HepG2 (cell line): Measurements from ENCODE around the gene INA. TPM values are rescaled to one million over a fixed set of nuclear protein-coding genes. Genes with fewer than 3 reads are reported as not detected.

ENCODE experiments used
- ATAC-seq: fragments of 200-7000 bp; cut with Tn5 transposase; 3 replicates; pipeline ENCODE4 v1.9.1; 2020; ENCODE audit warnings: mild to moderate bottlenecking, moderate library complexity
- BruUV-seq: library from RNA; stranded (reverse); fragments of 400-500 nt; replicated peaks from 2 replicates; lab custom pipeline; 2021; lab: Mats Ljungman, UMichigan
- CTCF ChIA-PET: fragments of 300-600 bp; formaldehyde crosslinking; extraction: SDS; loops from one replicate; lab custom pipeline; 2021; ENCODE audit warnings: low total read pairs, inconsistent platforms, low intra/inter-chr PET ratio; lab: Yijun Ruan, JAX
- POLR2A ChIA-PET: fragments of 350-600 bp; sonication (Branson Sonifier 250); formaldehyde crosslinking; loops from one replicate; lab custom pipeline; 2020; ENCODE audit warnings: antibody characterized with exemption, inconsistent platforms; lab: Yijun Ruan, JAX
- DNase-seq: peaks from one replicate; pipeline ENCODE4 v3.0.0-alpha.2; 2015; ENCODE audit warnings: low spot score
- FAIRE-seq: peaks from 3 replicates; lab custom pipeline; 2011; peaks lifted over from hg19 to GRCh38; lab: Jason Lieb, UNC
- H2AFZ ChIP-seq: one replicate; pipeline ENCODE4 v1.6.1; 2011; ENCODE audit warnings: low read length, inconsistent platforms
- H3K27ac ChIP-seq: fragments of 300-600 bp; 3 replicates; pipeline ENCODE4 v1.8.0; 2011; ENCODE audit warnings: mixed run types, mild to moderate bottlenecking, mixed read lengths, low read length, inconsistent platforms; ENCODE audit not compliant: insufficient read depth; ENCODE audit errors: extremely low read length
- H3K27me3 ChIP-seq, 2 experiments: fragments of 200-600 bp in 1 of 2; 2 replicates in 1 of 2; 3 replicates in 1 of 2; pipeline versions ENCODE4 v1.6.0 to v1.8.0; 2011; ENCODE audit warnings: low read length in 2 of 2, mild to moderate bottlenecking in 2 of 2, moderate library complexity in 2 of 2, inconsistent platforms in 1 of 2; ENCODE audit not compliant: insufficient read depth in 2 of 2, control insufficient read depth in 1 of 2
- H3K36me3 ChIP-seq, 2 experiments: fragments of 200-600 bp in 1 of 2; replicated peaks in 1 of 2; 2 replicates in 1 of 2; 3 replicates in 1 of 2; pipeline versions ENCODE4 v1.5.1 to v1.8.0; 2011; ENCODE audit warnings: low read length in 2 of 2, inconsistent platforms in 1 of 2; ENCODE audit not compliant: insufficient read depth in 2 of 2, control insufficient read depth in 1 of 2
- H3K4me1 ChIP-seq: 2 replicates; pipeline ENCODE4 v1.5.1; 2012; ENCODE audit warnings: low read length, inconsistent platforms; ENCODE audit not compliant: insufficient read depth
- H3K4me2 ChIP-seq: 2 replicates; pipeline ENCODE4 v1.6.0; 2011; ENCODE audit warnings: low read depth, low read length, inconsistent platforms
- H3K4me3 ChIP-seq, 3 experiments: fragments of 200-600 bp in 1 of 3; sonication (generic), shearing (Covaris generic) in 1 of 3; replicated peaks in 1 of 3; 2 replicates each; pipeline ENCODE4 v1.5.1; 2011 to 2016; ENCODE audit warnings: low read length in 3 of 3, inconsistent platforms in 2 of 3, low read depth in 2 of 3, mild to moderate bottlenecking in 2 of 3, control low read depth in 1 of 3, mixed read lengths in 1 of 3; ENCODE audit not compliant: insufficient read depth in 1 of 3
- H3K79me2 ChIP-seq: one replicate; pipeline ENCODE4 v1.6.1; 2011; ENCODE audit warnings: low read length, inconsistent platforms; ENCODE audit not compliant: insufficient read depth
- H3K9ac ChIP-seq: 2 replicates; pipeline ENCODE4 v1.6.0; 2011; ENCODE audit warnings: mild to moderate bottlenecking, low read depth, low read length, inconsistent platforms; ENCODE audit not compliant: insufficient read depth
- H3K9me3 ChIP-seq: 2 replicates; pipeline ENCODE4 v1.5.1; 2012; ENCODE audit warnings: mild to moderate bottlenecking, low read length
- H4K20me1 ChIP-seq: 2 replicates; pipeline ENCODE4 v1.6.0; 2011; ENCODE audit warnings: inconsistent platforms, mild to moderate bottlenecking, low read length, moderate library complexity; ENCODE audit not compliant: insufficient read depth
- ARNT ChIP-seq: fragments of 450-650 bp; IDR thresholded peaks from 2 replicates; pipeline ENCODE4 v1.6.1; 2017
- CCDC6 ChIP-seq: sonication (generic); formaldehyde crosslinking; IDR thresholded peaks from 2 replicates; pipeline ENCODE4 v1.8.1; 2022; ENCODE audit warnings: mild to moderate bottlenecking, missing genetic modification reagents, moderate library complexity
- CHCHD3 ChIP-seq: sonication (generic); formaldehyde crosslinking; IDR thresholded peaks from 2 replicates; pipeline ENCODE4 v1.8.0; 2022; ENCODE audit warnings: mild to moderate bottlenecking, missing genetic modification reagents, moderate library complexity
- FOXK2 ChIP-seq: fragments of 450-650 bp; IDR thresholded peaks from 2 replicates; pipeline ENCODE4 v1.6.1; 2016
- KLF13 ChIP-seq: sonication (generic); formaldehyde crosslinking; IDR thresholded peaks from 2 replicates; pipeline ENCODE4 v1.4.0; 2020; ENCODE audit warnings: mild to moderate bottlenecking, missing genetic modification reagents
- MEIS2 ChIP-seq: sonication (generic); formaldehyde crosslinking; IDR thresholded peaks from 2 replicates; pipeline ENCODE4 v1.9.0; 2021; ENCODE audit warnings: mild to moderate bottlenecking, missing genetic modification reagents
- MXI1 ChIP-seq: IDR thresholded peaks from 3 replicates; pipeline ENCODE4 v1.6.1; 2012; ENCODE audit warnings: low read depth, low read length, inconsistent platforms, borderline replicate concordance
- NR2F2 ChIP-seq: IDR thresholded peaks from 2 replicates; pipeline ENCODE4 v1.6.1; 2012; ENCODE audit warnings: low read depth, inconsistent platforms, borderline replicate concordance
- SMAD9 ChIP-seq: sonication (generic); formaldehyde crosslinking; IDR thresholded peaks from 2 replicates; pipeline ENCODE4 v1.5.1; 2020; ENCODE audit warnings: mild to moderate bottlenecking, missing genetic modification reagents
- TOE1 ChIP-seq: sonication (generic); formaldehyde crosslinking; IDR thresholded peaks from 2 replicates; pipeline ENCODE4 v1.4.0; 2020; ENCODE audit warnings: mild to moderate bottlenecking, missing genetic modification reagents
- TP53 ChIP-seq: sonication (generic); formaldehyde crosslinking; conservative IDR thresholded peaks from 2 replicates; pipeline ENCODE4 v1.4.0; 2020; ENCODE audit warnings: missing genetic modification reagents
- ZNF446 ChIP-seq: sonication (generic); formaldehyde crosslinking; IDR thresholded peaks from 2 replicates; pipeline ENCODE4 v1.5.0; 2020; ENCODE audit warnings: mild to moderate bottlenecking, missing genetic modification reagents
- WGBS: methylation state at CpG from one replicate; pipeline ENCODE4 v1.1.6; 2017; ENCODE audit warnings: low lambda C conversion rate; 5-methylcytosine and 5-hydroxymethylcytosine counted together
- in situ Hi-C: cut with HindIII; loops from 2 replicates; pipeline ENCODE4 v1.10.0; 2017; ENCODE audit warnings: low pct_unique_long_range_greater_than_20kb; ENCODE audit not compliant: extremely low pct_ligation_motif_present
- intact Hi-C: fragments of 100-400 bp; cut with micrococcal nuclease; formaldehyde crosslinking; loops from one replicate; pipeline ENCODE4 v1.10.0; 2022; ENCODE audit not compliant: unreplicated experiment
- polyA plus RNA-seq, 8 experiments: library from polyadenylated mRNA; depleted of rRNA in 3 of 8; stranded (reverse) in 7 of 8; unstranded in 1 of 8; fragments of >200 nt; fragmentation: Illumina TruSeq in 4 of 8; extraction: Trizol in 4 of 8; gene quantifications; 2 replicates each; pipeline versions ENCODE4 v1.2.1 to v1.2.3, GENCODE V29; 2011 to 2016; ENCODE audit warnings: low read depth in 4 of 8, missing spikeins in 1 of 8, mixed read lengths in 1 of 8; ENCODE audit not compliant: insufficient read depth in 1 of 8
- total RNA-seq, 5 experiments: library from RNA; depleted of rRNA; stranded (reverse); fragments of >200 nt; fragmentation: Illumina TruSeq; extraction: Trizol; gene quantifications; 2 replicates each; pipeline ENCODE4 v1.2.3, GENCODE V29; 2016; ENCODE audit warnings: low read depth in 1 of 5
- TF ChIP-seq, protein P1 (sequence below): sonication (generic); formaldehyde crosslinking; IDR thresholded peaks from 2 replicates; pipeline ENCODE4 v1.5.0; 2020; ENCODE audit warnings: mild to moderate bottlenecking, missing genetic modification reagents
- TF ChIP-seq, protein P2 (sequence below): sonication (generic); formaldehyde crosslinking; IDR thresholded peaks from 2 replicates; pipeline ENCODE4 v1.4.0; 2020; ENCODE audit warnings: missing genetic modification reagents
- TF ChIP-seq, protein P3 (sequence below): fragments of 450-650 bp; IDR thresholded peaks from 2 replicates; pipeline ENCODE4 v1.6.1; 2016
- TF ChIP-seq, protein P4 (sequence below): sonication (generic); formaldehyde crosslinking; IDR thresholded peaks from 2 replicates; pipeline ENCODE4 v1.9.0; 2022; ENCODE audit warnings: missing genetic modification reagents, mild to moderate bottlenecking, borderline replicate concordance
- TF ChIP-seq, protein P5 (sequence below): IDR thresholded peaks from 2 replicates; pipeline ENCODE4 v1.6.1; 2016
- TF ChIP-seq, protein P6 (sequence below): sonication (generic); formaldehyde crosslinking; IDR thresholded peaks from 2 replicates; pipeline ENCODE4 v1.4.0; 2020; ENCODE audit warnings: missing genetic modification reagents

The INA gene
- total and polyA plus RNA-seq, 2 of the 13 experiments (the other 11 are each of a cell fraction or from before 2014, with no cell fraction given): 0.04 to 0.13 TPM

DNA sequence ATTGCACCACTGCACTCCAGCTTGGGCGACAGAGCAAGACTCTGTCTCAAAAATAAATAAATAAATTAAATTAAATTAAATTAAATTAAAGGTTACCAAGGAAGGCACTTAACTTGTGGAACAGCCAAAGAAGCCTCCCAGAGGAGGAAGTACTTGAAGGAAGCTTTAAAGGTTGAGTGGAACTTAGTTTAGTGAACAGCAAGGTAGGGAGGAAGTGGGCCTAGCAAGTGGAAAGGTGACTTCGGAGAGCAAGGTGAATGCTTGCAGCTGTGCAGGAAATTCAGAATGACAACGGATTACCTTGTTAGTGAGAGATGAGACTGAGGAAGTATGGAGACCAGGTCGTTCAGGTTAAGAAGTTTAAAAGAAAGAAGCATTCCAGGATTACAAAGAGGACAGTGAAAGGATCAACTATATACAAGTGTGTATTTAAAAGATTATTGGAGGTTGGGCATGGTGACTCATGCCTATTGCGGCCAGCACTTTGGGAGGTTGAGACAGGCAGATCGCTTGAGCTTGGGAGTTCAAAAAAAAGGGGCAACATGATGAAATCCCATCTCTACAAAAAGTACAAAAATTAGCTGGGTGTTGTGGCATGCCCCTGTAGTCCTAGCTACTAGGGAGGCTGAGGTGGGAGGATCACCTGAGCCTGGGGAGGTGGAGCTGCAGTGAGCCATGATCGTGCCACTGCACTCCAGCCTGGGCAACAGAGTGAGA is 44.0 kb upstream of the INA start:
- POLR2A ChIA-PET: interaction anchor here (0.6 to 6.3 kb wide), 5 partner anchors 8 to 79 kb away, joined by 3 to 65 read pairs (median 10); partner anchors contain the start of gene NT5C2
- Histone ChIP-seq H3K4me3 (peak overlapping the region in 2 of 3 experiments; percentile 25 to 37; a peak in 3 of 6 replicates), H3K4me2 (peak overlapping the region; percentile 86), H2AFZ (peak overlapping the region; percentile 5), H3K9ac (peak overlapping the region; percentile 52), H4K20me1 (no peaks in the 10 kb centered on the region), H3K9me3 (no peaks in the 10 kb centered on the region), H3K27ac (peak overlapping the region; percentile 72), H3K36me3 (no peaks in the 10 kb centered on the region), H3K79me2 (no peaks in the 10 kb centered on the region), H3K4me1 (peaks cover 67% of the 10 kb centered on the region), H3K27me3 (no peaks in the 10 kb centered on the region)
- CTCF ChIA-PET: no interaction called here
- intact Hi-C loops: loop anchor here (2.0 kb wide), 1 partner anchor 40 kb away; the partner anchor contains the start of gene NT5C2
- WGBS: 6% methylated on average over 7 of the region's 7 CpGs
- ATAC-seq (peak; percentile 33), FAIRE-seq (peak; percentile 81), DNase-seq (peak; percentile 88)
- TSS peak; percentile 68 for BruUV-seq
- in situ Hi-C loops: no loop called here
- TF ChIP-seq, protein P1, sequence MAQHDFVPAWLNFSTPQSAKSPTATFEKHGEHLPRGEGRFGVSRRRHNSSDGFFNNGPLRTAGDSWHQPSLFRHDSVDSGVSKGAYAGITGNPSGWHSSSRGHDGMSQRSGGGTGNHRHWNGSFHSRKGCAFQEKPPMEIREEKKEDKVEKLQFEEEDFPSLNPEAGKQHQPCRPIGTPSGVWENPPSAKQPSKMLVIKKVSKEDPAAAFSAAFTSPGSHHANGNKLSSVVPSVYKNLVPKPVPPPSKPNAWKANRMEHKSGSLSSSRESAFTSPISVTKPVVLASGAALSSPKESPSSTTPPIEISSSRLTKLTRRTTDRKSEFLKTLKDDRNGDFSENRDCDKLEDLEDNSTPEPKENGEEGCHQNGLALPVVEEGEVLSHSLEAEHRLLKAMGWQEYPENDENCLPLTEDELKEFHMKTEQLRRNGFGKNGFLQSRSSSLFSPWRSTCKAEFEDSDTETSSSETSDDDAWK (CRISPR knock-in tag): no peak
- TF ChIP-seq MEIS2 (no peak), FOXK2 (no peak), CHCHD3 (CRISPR knock-in tag) (no peak), ARNT (no peak), ZNF446 (CRISPR knock-in tag) (no peak), TP53 (CRISPR knock-in tag) (no peak), TOE1 (no peak), MXI1 (no peak), KLF13 (no peak), NR2F2 (no peak), CCDC6 (CRISPR knock-in tag) (no peak), SMAD9 (CRISPR knock-in tag) (no peak)
- TF ChIP-seq, protein P2, sequence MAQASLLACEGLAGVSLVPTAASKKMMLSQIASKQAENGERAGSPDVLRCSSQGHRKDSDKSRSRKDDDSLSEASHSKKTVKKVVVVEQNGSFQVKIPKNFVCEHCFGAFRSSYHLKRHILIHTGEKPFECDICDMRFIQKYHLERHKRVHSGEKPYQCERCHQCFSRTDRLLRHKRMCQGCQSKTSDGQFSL (CRISPR knock-in tag): no peak
- TF ChIP-seq, protein P3, sequence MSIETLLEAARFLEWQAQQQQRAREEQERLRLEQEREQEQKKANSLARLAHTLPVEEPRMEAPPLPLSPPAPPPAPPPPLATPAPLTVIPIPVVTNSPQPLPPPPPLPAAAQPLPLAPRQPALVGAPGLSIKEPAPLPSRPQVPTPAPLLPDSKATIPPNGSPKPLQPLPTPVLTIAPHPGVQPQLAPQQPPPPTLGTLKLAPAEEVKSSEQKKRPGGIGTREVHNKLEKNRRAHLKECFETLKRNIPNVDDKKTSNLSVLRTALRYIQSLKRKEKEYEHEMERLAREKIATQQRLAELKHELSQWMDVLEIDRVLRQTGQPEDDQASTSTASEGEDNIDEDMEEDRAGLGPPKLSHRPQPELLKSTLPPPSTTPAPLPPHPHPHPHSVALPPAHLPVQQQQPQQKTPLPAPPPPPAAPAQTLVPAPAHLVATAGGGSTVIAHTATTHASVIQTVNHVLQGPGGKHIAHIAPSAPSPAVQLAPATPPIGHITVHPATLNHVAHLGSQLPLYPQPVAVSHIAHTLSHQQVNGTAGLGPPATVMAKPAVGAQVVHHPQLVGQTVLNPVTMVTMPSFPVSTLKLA: no peak
- TF ChIP-seq, protein P4, sequence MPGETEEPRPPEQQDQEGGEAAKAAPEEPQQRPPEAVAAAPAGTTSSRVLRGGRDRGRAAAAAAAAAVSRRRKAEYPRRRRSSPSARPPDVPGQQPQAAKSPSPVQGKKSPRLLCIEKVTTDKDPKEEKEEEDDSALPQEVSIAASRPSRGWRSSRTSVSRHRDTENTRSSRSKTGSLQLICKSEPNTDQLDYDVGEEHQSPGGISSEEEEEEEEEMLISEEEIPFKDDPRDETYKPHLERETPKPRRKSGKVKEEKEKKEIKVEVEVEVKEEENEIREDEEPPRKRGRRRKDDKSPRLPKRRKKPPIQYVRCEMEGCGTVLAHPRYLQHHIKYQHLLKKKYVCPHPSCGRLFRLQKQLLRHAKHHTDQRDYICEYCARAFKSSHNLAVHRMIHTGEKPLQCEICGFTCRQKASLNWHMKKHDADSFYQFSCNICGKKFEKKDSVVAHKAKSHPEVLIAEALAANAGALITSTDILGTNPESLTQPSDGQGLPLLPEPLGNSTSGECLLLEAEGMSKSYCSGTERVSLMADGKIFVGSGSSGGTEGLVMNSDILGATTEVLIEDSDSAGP (CRISPR knock-in tag): no peak
- TF ChIP-seq, protein P5, sequence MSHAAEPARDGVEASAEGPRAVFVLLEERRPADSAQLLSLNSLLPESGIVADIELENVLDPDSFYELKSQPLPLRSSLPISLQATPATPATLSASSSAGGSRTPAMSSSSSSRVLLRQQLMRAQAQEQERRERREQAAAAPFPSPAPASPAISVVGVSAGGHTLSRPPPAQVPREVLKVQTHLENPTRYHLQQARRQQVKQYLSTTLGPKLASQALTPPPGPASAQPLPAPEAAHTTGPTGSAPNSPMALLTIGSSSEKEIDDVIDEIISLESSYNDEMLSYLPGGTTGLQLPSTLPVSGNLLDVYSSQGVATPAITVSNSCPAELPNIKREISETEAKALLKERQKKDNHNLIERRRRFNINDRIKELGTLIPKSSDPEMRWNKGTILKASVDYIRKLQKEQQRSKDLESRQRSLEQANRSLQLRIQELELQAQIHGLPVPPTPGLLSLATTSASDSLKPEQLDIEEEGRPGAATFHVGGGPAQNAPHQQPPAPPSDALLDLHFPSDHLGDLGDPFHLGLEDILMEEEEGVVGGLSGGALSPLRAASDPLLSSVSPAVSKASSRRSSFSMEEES: no peak
- TF ChIP-seq, protein P6, sequence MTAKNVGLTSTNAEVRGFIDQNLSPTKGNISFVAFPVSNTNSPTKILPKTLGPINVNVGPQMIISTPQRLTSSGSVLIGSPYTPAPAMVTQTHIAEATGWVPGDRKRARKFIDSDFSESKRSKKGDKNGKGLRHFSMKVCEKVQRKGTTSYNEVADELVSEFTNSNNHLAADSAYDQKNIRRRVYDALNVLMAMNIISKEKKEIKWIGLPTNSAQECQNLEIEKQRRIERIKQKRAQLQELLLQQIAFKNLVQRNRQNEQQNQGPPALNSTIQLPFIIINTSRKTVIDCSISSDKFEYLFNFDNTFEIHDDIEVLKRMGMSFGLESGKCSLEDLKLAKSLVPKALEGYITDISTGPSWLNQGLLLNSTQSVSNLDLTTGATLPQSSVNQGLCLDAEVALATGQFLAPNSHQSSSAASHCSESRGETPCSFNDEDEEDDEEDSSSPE: no peak
